Hepatocyte (in vitro differentiated cells): ENCODE measurements around the gene GAB1. TPM values are rescaled to one million over a fixed set of nuclear protein-coding genes. Genes with fewer than 3 reads are reported as not detected.

Source experiments
- DNase-seq: peaks from one replicate; pipeline ENCODE4 v3.0.0-alpha.2; 2016; ENCODE audit warnings: low spot score
- H2AFZ ChIP-seq: fragments of 200-600 bp; sonication (generic); 2 replicates; pipeline ENCODE4 v1.6.0; 2016; ENCODE audit warnings: antibody characterized with exemption, mild to moderate bottlenecking
- H3K27ac ChIP-seq: fragments of 200-600 bp; sonication (generic); 2 replicates; pipeline ENCODE4 v1.5.1; 2016; ENCODE audit warnings: mild to moderate bottlenecking
- H3K27me3 ChIP-seq: fragments of 200-600 bp; sonication (generic); 2 replicates; pipeline ENCODE4 v1.6.1; 2016
- H3K36me3 ChIP-seq: fragments of 200-600 bp; sonication (generic); replicated peaks from 2 replicates; pipeline ENCODE4 v1.5.1; 2016; ENCODE audit warnings: low read depth; ENCODE audit not compliant: insufficient read depth
- H3K4me1 ChIP-seq: fragments of 200-600 bp; sonication (generic); 2 replicates; pipeline ENCODE4 v1.5.1; 2016; ENCODE audit warnings: mild to moderate bottlenecking, moderate library complexity; ENCODE audit not compliant: insufficient read depth
- H3K4me2 ChIP-seq: fragments of 200-600 bp; sonication (generic); 2 replicates; pipeline ENCODE4 v1.6.0; 2016
- H3K4me3 ChIP-seq: fragments of 200-600 bp; sonication (generic); 2 replicates; pipeline ENCODE4 v1.5.1; 2016; ENCODE audit warnings: mild to moderate bottlenecking
- H3K79me2 ChIP-seq: fragments of 200-600 bp; sonication (generic); 2 replicates; pipeline ENCODE4 v1.6.0; 2017; ENCODE audit warnings: mild to moderate bottlenecking
- H3K9me2 ChIP-seq: fragments of 200-600 bp; sonication (generic); replicated peaks from 2 replicates; pipeline ENCODE4 v1.6.0; 2017; ENCODE audit warnings: mild to moderate bottlenecking; ENCODE audit not compliant: insufficient read depth
- H3K9me3 ChIP-seq: fragments of 200-600 bp; sonication (generic); 2 replicates; pipeline ENCODE4 v1.5.1; 2016; ENCODE audit warnings: low read depth, mild to moderate bottlenecking
- H4K20me1 ChIP-seq: fragments of 200-600 bp; sonication (generic); 2 replicates; pipeline ENCODE4 v1.6.0; 2016; ENCODE audit warnings: mild to moderate bottlenecking; ENCODE audit not compliant: insufficient read depth, poor library complexity, severe bottlenecking
- EZH2 ChIP-seq: fragments of 200-600 bp; sonication (generic); IDR thresholded peaks from 2 replicates; pipeline ENCODE4 v1.6.1; 2016; ENCODE audit warnings: antibody characterized with exemption, mild to moderate bottlenecking, borderline replicate concordance
- EZH2phosphoT487 ChIP-seq: fragments of 200-600 bp; sonication (generic); IDR thresholded peaks from one replicate; pipeline ENCODE4 v1.6.1; 2018; ENCODE audit warnings: antibody characterized with exemption, mild to moderate bottlenecking, low read depth, moderate library complexity; ENCODE audit not compliant: unreplicated experiment, severe bottlenecking
- WGBS: methylation state at CpG from one replicate; pipeline ENCODE4 v1.1.6; 2016; ENCODE audit warnings: low lambda C conversion rate; ENCODE audit errors: missing lambda C conversion rate; 5-methylcytosine and 5-hydroxymethylcytosine counted together
- polyA plus RNA-seq: library from polyadenylated mRNA; unstranded; fragments of >200 nt; fragmentation: Nextera tagmentation; extraction: Ambion mirVana; gene quantifications from 2 replicates; pipeline ENCODE4 v1.2.1, GENCODE V29; 2016
- total RNA-seq: library from RNA; depleted of rRNA; stranded (reverse); fragments of >200 nt; gene quantifications from 2 replicates; pipeline ENCODE4 v1.2.3, GENCODE V29; 2014
- TF ChIP-seq, protein P1 (sequence below): fragments of 200-600 bp; sonication (generic); IDR thresholded peaks from 2 replicates; pipeline ENCODE4 v1.5.1; 2016; ENCODE audit warnings: antibody characterized with exemption, mild to moderate bottlenecking; ENCODE audit not compliant: poor library complexity

Gene GAB1
- total and polyA plus RNA-seq, 2 experiments from 2014 or later, result 10.9 to 30.7 TPM

DNA sequence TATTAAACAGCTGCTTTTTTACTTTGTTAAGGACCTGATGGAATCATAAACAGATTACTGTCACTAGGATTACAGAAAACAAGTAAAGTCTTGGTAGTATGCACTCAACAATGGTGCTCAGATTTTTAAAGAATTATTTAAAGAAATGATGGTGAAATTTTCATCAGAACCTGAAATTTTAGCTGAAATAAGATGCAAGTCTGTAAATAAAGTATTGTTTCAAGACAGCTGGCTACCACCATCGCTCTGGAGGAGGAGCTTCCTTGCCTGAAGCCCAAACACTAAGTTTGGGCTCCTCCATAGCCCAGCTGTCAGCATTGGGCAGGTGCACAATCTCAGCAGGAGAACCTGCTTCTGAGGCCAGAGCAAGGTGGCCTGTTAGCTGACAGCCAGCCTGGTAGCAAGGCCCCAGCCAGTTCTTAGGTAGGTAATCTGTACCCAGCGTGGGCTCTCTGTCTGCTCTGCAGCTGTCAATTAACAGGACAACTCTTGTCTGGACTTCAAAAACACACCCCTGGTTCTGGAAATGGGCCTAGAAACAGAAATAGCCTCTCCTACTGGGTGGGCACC, 4.6 kb downstream of the GAB1 start:
- Histone ChIP-seq H3K4me1 (peaks cover 29% of the 10 kb centered on the region), H2AFZ (no peak overlapping the region), H3K27ac (no peak overlapping the region), H3K36me3 (no peaks in the 10 kb centered on the region), H4K20me1 (peaks cover 25% of the 10 kb centered on the region), H3K27me3 (no peaks in the 10 kb centered on the region), H3K9me2 (no peaks in the 10 kb centered on the region), H3K79me2 (peaks cover 9% of the 10 kb centered on the region), H3K9me3 (no peaks in the 10 kb centered on the region), H3K4me2 (peak overlapping the region; percentile 15), H3K4me3 (no peak overlapping the region)
- no peak for TF ChIP-seq EZH2
- TF ChIP-seq EZH2phosphoT487, result no peak
- TF ChIP-seq, protein P1, sequence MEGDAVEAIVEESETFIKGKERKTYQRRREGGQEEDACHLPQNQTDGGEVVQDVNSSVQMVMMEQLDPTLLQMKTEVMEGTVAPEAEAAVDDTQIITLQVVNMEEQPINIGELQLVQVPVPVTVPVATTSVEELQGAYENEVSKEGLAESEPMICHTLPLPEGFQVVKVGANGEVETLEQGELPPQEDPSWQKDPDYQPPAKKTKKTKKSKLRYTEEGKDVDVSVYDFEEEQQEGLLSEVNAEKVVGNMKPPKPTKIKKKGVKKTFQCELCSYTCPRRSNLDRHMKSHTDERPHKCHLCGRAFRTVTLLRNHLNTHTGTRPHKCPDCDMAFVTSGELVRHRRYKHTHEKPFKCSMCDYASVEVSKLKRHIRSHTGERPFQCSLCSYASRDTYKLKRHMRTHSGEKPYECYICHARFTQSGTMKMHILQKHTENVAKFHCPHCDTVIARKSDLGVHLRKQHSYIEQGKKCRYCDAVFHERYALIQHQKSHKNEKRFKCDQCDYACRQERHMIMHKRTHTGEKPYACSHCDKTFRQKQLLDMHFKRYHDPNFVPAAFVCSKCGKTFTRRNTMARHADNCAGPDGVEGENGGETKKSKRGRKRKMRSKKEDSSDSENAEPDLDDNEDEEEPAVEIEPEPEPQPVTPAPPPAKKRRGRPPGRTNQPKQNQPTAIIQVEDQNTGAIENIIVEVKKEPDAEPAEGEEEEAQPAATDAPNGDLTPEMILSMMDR, result no peak
- no peak for DNase-seq
- 88% methylated on average over 2 of the region's 2 CpGs for WGBS

DNA sequence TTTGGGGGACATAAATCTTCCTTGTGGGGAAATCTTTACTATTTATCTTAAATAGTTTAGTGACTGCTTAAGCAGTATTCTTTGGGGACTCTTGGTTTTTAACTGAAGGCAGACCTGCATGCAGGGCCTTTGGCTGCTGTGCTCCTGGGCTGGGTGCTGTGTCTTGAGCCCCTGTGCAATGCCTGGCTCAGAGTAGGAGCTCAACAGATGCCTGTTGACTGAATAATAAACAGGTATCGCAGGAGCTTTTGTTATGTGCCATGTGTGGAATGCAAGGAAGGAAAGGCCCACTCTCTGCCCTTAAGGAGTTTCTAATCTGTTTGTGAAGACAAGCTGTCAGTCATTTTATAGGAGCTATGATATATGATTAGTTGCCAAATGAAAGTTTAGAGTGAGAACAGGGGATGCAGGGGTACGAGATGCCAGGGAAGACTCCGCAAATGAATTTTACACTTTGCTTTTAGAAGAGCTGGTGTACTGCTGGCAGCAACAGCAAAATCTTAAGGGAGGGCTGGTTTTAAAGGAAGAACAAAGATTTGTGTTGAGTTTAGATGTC, 6.7 kb downstream of the GAB1 start:
- DNase-seq, result no peak
- TF ChIP-seq, protein P1, result no peak
- TF ChIP-seq EZH2 (no peak), EZH2phosphoT487 (no peak)
- Histone ChIP-seq H3K4me3 (no peak overlapping the region), H3K9me3 (no peaks in the 10 kb centered on the region), H3K9me2 (no peaks in the 10 kb centered on the region), H3K36me3 (no peaks in the 10 kb centered on the region), H4K20me1 (peaks cover 20% of the 10 kb centered on the region), H3K27me3 (no peaks in the 10 kb centered on the region), H3K4me1 (peaks cover 32% of the 10 kb centered on the region), H3K27ac (no peak overlapping the region), H3K79me2 (no peaks in the 10 kb centered on the region), H3K4me2 (peak overlapping the region; percentile 46), H2AFZ (no peak overlapping the region)
- 91% methylated on average over 3 of the region's 3 CpGs for WGBS

DNA sequence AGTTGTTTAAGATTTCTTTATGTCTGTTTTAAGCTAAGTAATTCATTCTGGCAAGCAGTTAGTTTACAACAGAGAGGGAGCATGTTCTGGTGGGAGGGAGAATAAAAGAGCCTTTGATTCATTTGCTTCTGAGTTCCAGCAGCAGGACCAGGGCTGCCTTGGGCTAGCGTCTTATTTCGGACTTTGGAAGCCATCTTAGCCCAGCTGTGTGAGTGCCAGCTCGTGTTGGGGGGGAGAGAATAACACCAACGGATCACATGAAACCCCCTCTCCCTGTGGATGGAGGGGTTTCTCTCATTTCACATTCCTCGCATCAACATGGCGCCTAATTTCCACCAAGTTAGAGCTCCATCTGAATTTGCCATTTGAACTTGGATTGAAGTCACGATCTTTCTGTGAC, 7.4 kb downstream of the GAB1 start:
- peaks cover 14% of the 10 kb centered on the region for H4K20me1 ChIP-seq
- WGBS, result 81% methylated on average over 7 of the region's 7 CpGs
- peak overlapping the region; percentile 46 for H3K4me2 ChIP-seq
- no peaks in the 10 kb centered on the region for H3K27me3 ChIP-seq
- no peak for DNase-seq
- no peaks in the 10 kb centered on the region for H3K36me3 ChIP-seq
- H3K27ac ChIP-seq, result no peak overlapping the region
- peaks cover 32% of the 10 kb centered on the region for H3K4me1 ChIP-seq
- H3K9me2 ChIP-seq, result no peaks in the 10 kb centered on the region
- no peaks in the 10 kb centered on the region for H3K9me3 ChIP-seq
- TF ChIP-seq EZH2, result no peak
- no peak for TF ChIP-seq EZH2phosphoT487
- TF ChIP-seq, protein P1, result no peak
- H2AFZ ChIP-seq, result no peak overlapping the region
- H3K79me2 ChIP-seq, result no peaks in the 10 kb centered on the region
- H3K4me3 ChIP-seq, result no peak overlapping the region
